Sigmoid colon (tissue), 7 donors: ENCODE results near the gene SPTBN1. TPM values are rescaled to one million over a fixed set of nuclear protein-coding genes. Genes with fewer than 3 reads are reported as not detected.

Experiments
- DNase-seq: peaks from one replicate; pipeline ENCODE4 v3.0.0-alpha.2; 2019
- H3K27ac ChIP-seq, 4 donors: fragments of 200-600 bp; sonication (generic); one replicate each; pipeline ENCODE4 v1.5.1; 2016 to 2019; ENCODE audit warnings: mild to moderate bottlenecking in 1 of 4
- H3K27me3 ChIP-seq, 3 donors: fragments of 200-600 bp; sonication (generic); one replicate each; pipeline ENCODE4 v1.5.1; 2019; ENCODE audit warnings: mild to moderate bottlenecking in 1 of 3
- H3K36me3 ChIP-seq, 4 donors: fragments of 200-600 bp; sonication (generic); one replicate each; pipeline ENCODE4 v1.5.1; 2016 to 2019
- H3K4me1 ChIP-seq, 4 donors: fragments of 200-600 bp; sonication (generic); one replicate each; pipeline ENCODE4 v1.5.1; 2017 to 2019
- H3K4me3 ChIP-seq, 4 donors: fragments of 200-600 bp; sonication (generic); one replicate each; pipeline ENCODE4 v1.5.1; 2017 to 2019; ENCODE audit warnings: mild to moderate bottlenecking in 2 of 4, moderate library complexity in 1 of 4
- H3K9me3 ChIP-seq, 4 donors: fragments of 200-600 bp in 3 of 4; sonication (generic) in 3 of 4; one replicate each; pipeline versions ENCODE4 v1.5.1 to v1.6.1; 2013 to 2019
- CTCF ChIP-seq, 4 experiments: fragments of 450-650 bp in 3 of 4; fragments of 200-600 bp in 1 of 4; IDR thresholded peaks; one replicate each; pipeline ENCODE4 v1.5.1; 2016 to 2019; ENCODE audit warnings: antibody characterized with exemption in 4 of 4, mild to moderate bottlenecking in 3 of 4, moderate library complexity in 2 of 4
- EP300 ChIP-seq, 4 donors: sonication (generic); formaldehyde crosslinking; IDR thresholded peaks; one replicate each; pipeline ENCODE4 v1.6.1; 2017; ENCODE audit warnings: antibody characterized with exemption in 4 of 4
- POLR2A ChIP-seq, 2 donors: fragments of 450-650 bp; IDR thresholded peaks; one replicate each; pipeline ENCODE4 v1.6.1; 2016; ENCODE audit warnings: antibody characterized with exemption in 2 of 2, mild to moderate bottlenecking in 2 of 2, moderate library complexity in 2 of 2
- POLR2AphosphoS5 ChIP-seq, 4 donors: sonication (generic); formaldehyde crosslinking; IDR thresholded peaks; one replicate each; pipeline ENCODE4 v1.6.1; 2017; ENCODE audit warnings: antibody characterized with exemption in 4 of 4
- WGBS, 2 donors: extraction: QIAGEN DNeasy Blood & Tissue Kit; methylation state at CpG; one replicate each; pipeline ENCODE4 v1.1.7; 2013; 5-methylcytosine and 5-hydroxymethylcytosine counted together
- intact Hi-C: fragments of 100-400 bp; cut with DNase I; formaldehyde crosslinking; loops from one replicate; pipeline ENCODE4 v1.15.1; 2023
- polyA plus RNA-seq, 3 donors: library from polyadenylated mRNA; stranded (reverse); fragments of 200-250 nt; gene quantifications; one replicate each; pipeline ENCODE4 v1.2.3, GENCODE V29; 2013
- total RNA-seq, 4 donors: library from RNA; depleted of rRNA; stranded (reverse); fragments of >200 nt; gene quantifications; one replicate each; pipeline ENCODE4 v1.1.0, GENCODE V29; 2016
- donor health status: healthy with polysubstance abuse.
- donor health status: Bipolar disorder and iron deficiency.
- donor health status: healthy.

Gene SPTBN1
- total and polyA plus RNA-seq, 7 donors, result 23.1 to 273 (median 169) TPM

DNA sequence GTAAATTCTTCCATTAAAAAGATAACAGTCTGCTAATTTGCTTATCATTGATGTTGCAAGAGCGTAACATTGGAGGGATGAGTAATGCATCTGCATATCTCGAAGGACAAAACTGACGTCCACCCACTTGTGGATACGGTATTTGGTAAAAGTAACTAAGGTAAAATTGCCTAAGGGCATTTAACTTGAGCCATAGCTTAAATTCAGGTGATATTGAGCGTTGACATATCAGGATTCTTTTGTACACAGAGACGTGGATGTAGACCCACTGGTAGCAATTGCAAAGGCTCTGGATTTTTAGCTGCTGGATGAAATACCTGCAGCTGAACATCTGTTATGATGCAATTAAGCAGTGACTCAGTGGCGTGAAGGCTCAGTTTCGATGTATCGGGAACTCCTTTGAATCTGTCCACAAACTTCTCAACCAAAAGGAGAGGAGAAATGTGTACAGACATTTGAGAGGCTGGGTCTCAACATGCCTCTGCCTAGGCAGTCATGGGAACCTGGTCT is 119.3 kb downstream of the SPTBN1 start:
- Histone ChIP-seq H3K9me3 (no peaks in the 10 kb centered on the region), H3K4me3 (no peak overlapping the region), H3K4me1 (peaks cover 0 to 80% (median 76%) of the 10 kb centered on the region in 4 donors), H3K27ac (no peak overlapping the region), H3K27me3 (no peaks in the 10 kb centered on the region), H3K36me3 (no peaks in the 10 kb centered on the region)
- whole genome bisulfite sequencing, 2 donors, result 78 to 79% methylated on average over 9 of the region's 9 CpGs
- peak; percentile 65 for DNase-seq
- peak in 1 of 4 donors; percentile 19 for TF ChIP-seq POLR2AphosphoS5 (IDR thresholded peaks at IDR 0.05)
- no peak for TF ChIP-seq EP300 (IDR thresholded peaks at IDR 0.05)
- intact Hi-C loops, result no loop called here

- TF ChIP-seq CTCF (IDR thresholded peaks at IDR 0.05), result no peak
- TF ChIP-seq POLR2A (IDR thresholded peaks at IDR 0.05), result no peak
- no peak for TF ChIP-seq EP300 (IDR thresholded peaks at IDR 0.05)
- TF ChIP-seq POLR2AphosphoS5 (IDR thresholded peaks at IDR 0.05), result no peak
- H3K9me3 ChIP-seq, result no peaks in the 10 kb centered on the region
- no peaks in the 10 kb centered on the region for H3K27me3 ChIP-seq
- H3K27ac ChIP-seq, result peak overlapping the region in 2 of 4 donors; percentile 29 to 44
- WGBS, 2 donors, result 23 to 67% methylated on average over 3 of the region's 3 CpGs
- peak; percentile 74 for DNase-seq
- no peak overlapping the region for H3K4me3 ChIP-seq
- no peaks in the 10 kb centered on the region for H3K36me3 ChIP-seq
- intact Hi-C loops, result loop anchor here (2.0 kb wide), 1 partner anchor 14 kb away; no protein-coding TSS in a partner anchor
- H3K4me1 ChIP-seq, result peaks cover 0 to 72% (median 60%) of the 10 kb centered on the region in 4 donors
Observed at GRCh38 chr2:54577035-54577434, 120.9 kb downstream of the SPTBN1 start.

DNA sequence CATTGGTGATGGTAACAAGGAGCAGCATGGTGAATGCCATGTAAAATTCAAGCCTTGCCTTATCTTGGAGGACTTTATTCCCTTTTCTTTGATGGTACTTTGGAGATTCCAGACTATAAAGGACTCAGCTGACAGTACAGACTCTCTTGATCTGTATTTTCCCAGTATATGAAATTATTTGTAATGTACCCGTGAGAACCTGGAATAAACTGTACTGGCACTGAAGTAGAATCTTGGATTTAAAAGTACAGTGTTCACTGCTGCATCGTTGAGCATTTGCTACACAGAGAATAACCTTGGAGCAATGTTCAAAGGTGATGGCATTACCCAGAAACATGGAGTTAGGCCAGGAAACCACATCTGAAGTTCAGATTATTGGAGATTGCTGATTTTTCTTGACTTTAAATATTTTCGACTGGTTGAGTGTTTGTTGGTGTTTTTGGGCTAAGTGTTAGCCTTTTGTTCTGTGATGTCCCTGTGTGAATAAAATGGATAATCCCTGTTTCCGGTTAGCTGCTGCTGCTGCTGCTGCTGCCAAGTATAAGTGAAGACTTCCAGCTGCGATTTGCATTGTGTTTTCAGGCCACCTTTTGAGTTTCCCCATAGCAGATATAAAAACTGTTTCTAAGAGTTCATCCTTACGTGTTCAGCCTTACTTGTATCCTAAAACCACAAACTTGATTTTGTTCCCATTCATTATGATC is 122.0 kb downstream of the SPTBN1 start:
- 25 to 47% methylated on average over 6 of the region's 6 CpGs for WGBS, 2 donors
- no peak overlapping the region for H3K4me3 ChIP-seq
- H3K36me3 ChIP-seq, result no peaks in the 10 kb centered on the region
- peak overlapping the region in 3 of 4 donors; percentile 10 to 44 (median 29) for H3K27ac ChIP-seq
- intact Hi-C loops, result loop anchor here (2.0 kb wide), 1 partner anchor 13 kb away; no protein-coding TSS in a partner anchor
- TF ChIP-seq POLR2A (IDR thresholded peaks at IDR 0.05), result no peak
- peak in 1 of 4 donors; percentile 7 for TF ChIP-seq POLR2AphosphoS5 (IDR thresholded peaks at IDR 0.05)
- no peak for TF ChIP-seq EP300 (IDR thresholded peaks at IDR 0.05)
- no peak for TF ChIP-seq CTCF (IDR thresholded peaks at IDR 0.05)
- H3K4me1 ChIP-seq, result peaks cover 0 to 62% (median 50%) of the 10 kb centered on the region in 4 donors
- DNase-seq, result no peak
- H3K9me3 ChIP-seq, result no peaks in the 10 kb centered on the region
- no peaks in the 10 kb centered on the region for H3K27me3 ChIP-seq

DNA sequence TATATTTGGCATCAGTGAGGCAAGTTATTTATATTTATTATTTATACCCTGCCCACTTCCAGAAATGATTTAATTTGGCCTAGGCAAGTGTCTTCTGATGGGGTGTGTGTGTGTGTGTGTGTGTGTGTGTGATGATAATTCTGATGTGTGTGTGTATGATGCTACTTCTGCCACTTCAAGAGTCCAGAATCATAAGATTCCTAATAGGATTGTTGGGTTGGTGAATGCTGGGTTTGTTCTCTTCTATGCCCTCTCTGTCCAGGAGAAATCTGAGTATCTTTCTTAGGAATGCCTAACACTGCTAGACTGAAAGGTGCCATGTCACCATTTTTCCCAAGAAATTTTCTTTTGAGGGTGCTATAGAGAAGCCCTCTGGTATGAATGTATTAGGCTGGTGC is 122.5 kb downstream of the SPTBN1 start:
- intact Hi-C loops, result no loop called here
- Histone ChIP-seq H3K36me3 (no peaks in the 10 kb centered on the region), H3K27ac (peak overlapping the region in 3 of 4 donors; percentile 10 to 44 (median 29)), H3K9me3 (no peaks in the 10 kb centered on the region), H3K27me3 (no peaks in the 10 kb centered on the region), H3K4me3 (no peak overlapping the region), H3K4me1 (peaks cover 0 to 56% (median 44%) of the 10 kb centered on the region in 4 donors)
- TF ChIP-seq CTCF (IDR thresholded peaks at IDR 0.05) (no peak), POLR2A (IDR thresholded peaks at IDR 0.05) (no peak), EP300 (IDR thresholded peaks at IDR 0.05) (no peak), POLR2AphosphoS5 (IDR thresholded peaks at IDR 0.05) (no peak)
- no peak for DNase-seq

GRCh38 chr2:54579061-54579681 is 123.0 kb downstream of the SPTBN1 start:
- TF ChIP-seq EP300 (IDR thresholded peaks at IDR 0.05) (no peak), POLR2AphosphoS5 (IDR thresholded peaks at IDR 0.05) (no peak), POLR2A (IDR thresholded peaks at IDR 0.05) (no peak), CTCF (IDR thresholded peaks at IDR 0.05) (no peak)
- no peak for DNase-seq
- intact Hi-C loops, result no loop called here
- H3K36me3 ChIP-seq, result no peaks in the 10 kb centered on the region
- no peak overlapping the region for H3K4me3 ChIP-seq
- H3K4me1 ChIP-seq, result peaks cover 0 to 51% (median 40%) of the 10 kb centered on the region in 4 donors
- 17 to 67% methylated on average over 8 of the region's 8 CpGs for WGBS, 2 donors
- peak overlapping the region in 2 of 4 donors; percentile 10 to 31 for H3K27ac ChIP-seq
- no peaks in the 10 kb centered on the region for H3K27me3 ChIP-seq
- no peaks in the 10 kb centered on the region for H3K9me3 ChIP-seq
